ENCODE data around the gene SIT1.

The SIT1 gene

GRCh38 chr9:35682520-35683315, 32.0 kb upstream of the SIT1 start:
- no peak for DNase-seq (ENCODE audit: low read depth)

- no peak for DNase-seq (ENCODE audit: low read depth)
Measured at GRCh38 chr9:35682051-35682450, 31.3 kb upstream of the SIT1 start.

- no peak for DNase-seq (ENCODE audit: low read depth)
Measured at GRCh38 chr9:35681341-35682002, 30.7 kb upstream of the SIT1 start.

GRCh38 chr9:35680331-35681105, 29.8 kb upstream of the SIT1 start:
- no peak for DNase-seq (ENCODE audit: low read depth)

GRCh38 chr9:35679766-35680330, 29.1 kb upstream of the SIT1 start:
- DNase-seq (ENCODE audit: low read depth), result no peak

GRCh38 chr9:35679091-35679490, 28.4 kb upstream of the SIT1 start:
- no peak for DNase-seq (ENCODE audit: low read depth)

GRCh38 chr9:35675732-35676392, 25.1 kb upstream of the SIT1 start:
- no peak for DNase-seq (ENCODE audit: low read depth)

- DNase-seq (ENCODE audit: low read depth), result no peak
Measured at GRCh38 chr9:35675204-35675603, 24.5 kb upstream of the SIT1 start.

- DNase-seq (ENCODE audit: low read depth), result no peak
Measured at GRCh38 chr9:35674025-35674361, 23.3 kb upstream of the SIT1 start.

- no peak for DNase-seq (ENCODE audit: low read depth)
Measured at GRCh38 chr9:35673132-35674024, 22.6 kb upstream of the SIT1 start, which contains the start of gene CA9. TSS of gene CA9 (plus strand) at chr9:35673928. CDS start at chr9:35673960, 32 bp downstream.

GRCh38 chr9:35669331-35670145, 18.8 kb upstream of the SIT1 start:
- no peak for DNase-seq (ENCODE audit: low read depth)

- no peak for DNase-seq (ENCODE audit: low read depth)
Measured at GRCh38 chr9:35667939-35668338, 17.2 kb upstream of the SIT1 start.

- no peak for DNase-seq (ENCODE audit: low read depth)
Measured at GRCh38 chr9:35666549-35666948, 15.8 kb upstream of the SIT1 start.

GRCh38 chr9:35666045-35666444, 15.3 kb upstream of the SIT1 start:
- no peak for DNase-seq (ENCODE audit: low read depth)

GRCh38 chr9:35665471-35665818, 14.7 kb upstream of the SIT1 start:
- no peak for DNase-seq (ENCODE audit: low read depth)

GRCh38 chr9:35664531-35665470, 14.1 kb upstream of the SIT1 start, which contains the start of gene ARHGEF39:
TSS of gene ARHGEF39 (minus strand) at chr9:35665195. CDS start at chr9:35665169, 26 bp downstream.
- peak; percentile 51 for DNase-seq (ENCODE audit: low read depth)

GRCh38 chr9:35662437-35662836, 11.7 kb upstream of the SIT1 start:
- DNase-seq (ENCODE audit: low read depth), result no peak

- DNase-seq (ENCODE audit: low read depth), result no peak
Measured at GRCh38 chr9:35661756-35662350, 11.1 kb upstream of the SIT1 start.

Measured in stimulated activated CD8-positive, alpha-beta memory T cell treated with anti-CD3 and anti-CD28 coated beads, Interleukin-12 subunit alpha, Interleukin-12 subunit beta, amount 100 ng/mL, for 4 hours (primary cell).